Lung (tissue), 12 donors: ENCODE results near the gene NEK7. TPM values are rescaled to one million over a fixed set of nuclear protein-coding genes. Genes with fewer than 3 reads are reported as not detected.
"Not testable (repeated sequence)": the region's sequence is repeated elsewhere in the genome, so short reads cannot be mapped to it uniquely, and the experiment has no call there.

Source experiments
- ATAC-seq: fragments of 200-7000 bp; cut with Tn5 transposase; one replicate; pipeline ENCODE4 v1.9.1; 2020; ENCODE audit warnings: moderate number of reproducible peaks; ENCODE audit not compliant: insufficient read depth, low FRiP score
- DNase-seq, 3 donors: peaks; one replicate each; pipeline ENCODE4 v3.0.0-alpha.2; 2013 to 2017
- H3K27ac ChIP-seq, 2 donors: one replicate each; pipeline ENCODE4 v1.5.1; 2013; ENCODE audit warnings: mild to moderate bottlenecking in 2 of 2, moderate library complexity in 2 of 2, control low read depth in 1 of 2, inconsistent platforms in 1 of 2, low read depth in 1 of 2, low read length in 1 of 2
- H3K27me3 ChIP-seq, 3 donors: one replicate each; pipeline ENCODE4 v1.5.1; 2013; ENCODE audit warnings: low read length in 2 of 3; ENCODE audit not compliant: control insufficient read depth in 3 of 3, insufficient read depth in 3 of 3
- H3K36me3 ChIP-seq, 4 donors: one replicate each; pipeline ENCODE4 v1.5.1; 2013; ENCODE audit warnings: low read length in 4 of 4, mild to moderate bottlenecking in 1 of 4, moderate library complexity in 1 of 4; ENCODE audit not compliant: control insufficient read depth in 4 of 4, insufficient read depth in 4 of 4
- H3K4me1 ChIP-seq, 5 donors: one replicate each; pipeline ENCODE4 v1.5.1; 2013; ENCODE audit warnings: low read length in 5 of 5, mild to moderate bottlenecking in 2 of 5, moderate library complexity in 1 of 5; ENCODE audit not compliant: control insufficient read depth in 5 of 5, insufficient read depth in 5 of 5
- H3K4me3 ChIP-seq: one replicate; pipeline ENCODE4 v1.5.1; 2013; ENCODE audit warnings: mild to moderate bottlenecking, control low read depth, moderate library complexity
- H3K9ac ChIP-seq, 2 donors: one replicate each; pipeline ENCODE4 v1.5.1; 2013; ENCODE audit warnings: low read length in 2 of 2, control low read depth in 1 of 2; ENCODE audit not compliant: insufficient read depth in 1 of 2
- H3K9me3 ChIP-seq, 4 donors: one replicate each; pipeline ENCODE4 v1.5.1; 2013; ENCODE audit warnings: low read length in 3 of 4, mild to moderate bottlenecking in 1 of 4, moderate library complexity in 1 of 4; ENCODE audit not compliant: control insufficient read depth in 4 of 4, insufficient read depth in 3 of 4
- CTCF ChIP-seq: IDR thresholded peaks from 2 replicates; pipeline ENCODE4 v1.5.1; 2012; ENCODE audit warnings: mild to moderate bottlenecking; ENCODE audit errors: control extremely low read depth, extremely low read depth
- WGBS, 2 donors: extraction: QIAGEN DNeasy Blood & Tissue Kit; methylation state at CpG; one replicate each; pipeline ENCODE4 v1.1.7; 2013; 5-methylcytosine and 5-hydroxymethylcytosine counted together
- polyA plus RNA-seq, 2 donors: library from polyadenylated mRNA; stranded (reverse); fragments of 200-250 nt; gene quantifications; one replicate each; pipeline ENCODE4 v1.2.1, GENCODE V29; 2013
- total RNA-seq, 2 donors: library from RNA; depleted of rRNA in 1 of 2; stranded (reverse); fragments of >200 nt in 1 of 2; gene quantifications; one replicate each; pipeline ENCODE4 v1.2.1, GENCODE V29; 2014 to 2021
- donor health status: control.
- donor health status: control.
- donor health status: Bipolar disorder and iron deficiency.
- donor health status: healthy.
- donor health status: DM: yes; HTN: yes; CAD: no.

The NEK7 gene
- total and polyA plus RNA-seq, 4 donors, result 23.9 to 132 (median 64.2) TPM

- not testable (repeated sequence) for H3K9me3 ChIP-seq, H3K27me3 ChIP-seq, H3K4me3 ChIP-seq, H3K9ac ChIP-seq, ATAC-seq, DNase-seq, H3K27ac ChIP-seq, H3K4me1 ChIP-seq, H3K36me3 ChIP-seq
- WGBS, 2 donors, result 96 to 99% methylated on average over 2 of the region's 2 CpGs
These were observed 70.7 kb downstream of the NEK7 start for GRCh38 chr1:198227454-198227853.

GRCh38 chr1:198228925-198229324 is 72.1 kb downstream of the NEK7 start:
- TF ChIP-seq CTCF, result no peak
- Histone ChIP-seq H3K27me3 (no peaks in the 10 kb centered on the region), H3K9me3 (no peaks in the 10 kb centered on the region), H3K4me1 (peaks cover 0 to 11% (median 3%) of the 10 kb centered on the region in 5 donors), H3K4me3 (no peak overlapping the region), H3K9ac (no peak overlapping the region), H3K27ac (no peak overlapping the region), H3K36me3 (peaks cover 0 to 8% (median 2%) of the 10 kb centered on the region in 4 donors)
- ATAC-seq, result no peak
- DNase-seq, result no peak
- 80 to 83% methylated on average over 2 of the region's 2 CpGs for WGBS, 2 donors

GRCh38 chr1:198231779-198232178 is 75.0 kb downstream of the NEK7 start:
- DNase-seq, result no peak
- H3K36me3 ChIP-seq, result peaks cover 1 to 12% (median 6%) of the 10 kb centered on the region in 4 donors
- H3K27ac ChIP-seq, result no peak overlapping the region
- no peak overlapping the region for H3K9ac ChIP-seq
- peaks cover 0 to 5% (median 2%) of the 10 kb centered on the region in 4 donors for H3K9me3 ChIP-seq
- no peaks in the 10 kb centered on the region for H3K27me3 ChIP-seq
- WGBS, 2 donors, result 80 to 87% methylated on average over 3 of the region's 3 CpGs
- H3K4me3 ChIP-seq, result no peak overlapping the region
- peaks cover 0 to 19% (median 3%) of the 10 kb centered on the region in 5 donors for H3K4me1 ChIP-seq
- no peak for TF ChIP-seq CTCF
- ATAC-seq, result no peak

- no peak overlapping the region for H3K4me3 ChIP-seq
- peaks cover 0 to 23% (median 3%) of the 10 kb centered on the region in 5 donors for H3K4me1 ChIP-seq
- no peaks in the 10 kb centered on the region for H3K27me3 ChIP-seq
- H3K36me3 ChIP-seq, result peaks cover 1 to 16% (median 7%) of the 10 kb centered on the region in 4 donors
- H3K27ac ChIP-seq, result no peak overlapping the region
- DNase-seq, result no peak
- peaks cover 0 to 5% (median 2%) of the 10 kb centered on the region in 4 donors for H3K9me3 ChIP-seq
- ATAC-seq, result no peak
- TF ChIP-seq CTCF, result no peak
- WGBS, 2 donors, result 93 to 100% methylated on average over 1 of the region's 1 CpG
- H3K9ac ChIP-seq, result no peak overlapping the region
These were observed 75.6 kb downstream of the NEK7 start for GRCh38 chr1:198232378-198232777.
